GM23338 (cell line): ENCODE results near the gene ACOX2. TPM values are rescaled to one million over a fixed set of nuclear protein-coding genes. Genes with fewer than 3 reads are reported as not detected.

Experiments used
- ATAC-seq: fragments of 200-7000 bp; cut with Tn5 transposase; 3 replicates; pipeline ENCODE4 v1.9.1; 2020
- DNase-seq: peaks from one replicate; pipeline ENCODE4 v3.0.0-alpha.2; 2015; ENCODE audit warnings: low spot score
- H2AFZ ChIP-seq: fragments of 200-600 bp; sonication (generic); 2 replicates; pipeline ENCODE4 v1.8.0; 2016; ENCODE audit warnings: antibody characterized with exemption, mild to moderate bottlenecking, moderate library complexity
- H3F3A ChIP-seq: fragments of 200-600 bp; sonication (generic); replicated peaks from 2 replicates; pipeline ENCODE4 v1.8.0; 2017; ENCODE audit warnings: antibody characterized with exemption, mixed run types, low read depth
- H3K27ac ChIP-seq: fragments of 200-600 bp; sonication (generic); 2 replicates; pipeline ENCODE4 v1.6.1; 2016; ENCODE audit warnings: low read depth
- H3K27me3 ChIP-seq: fragments of 200-600 bp; sonication (generic); 2 replicates; pipeline ENCODE4 v1.8.0; 2016; ENCODE audit warnings: mild to moderate bottlenecking, mixed run types, moderate library complexity; ENCODE audit not compliant: insufficient read depth
- H3K36me3 ChIP-seq: fragments of 200-600 bp; sonication (generic); 2 replicates; pipeline ENCODE4 v1.8.0; 2016; ENCODE audit warnings: mild to moderate bottlenecking; ENCODE audit not compliant: insufficient read depth
- H3K4me1 ChIP-seq: fragments of 200-600 bp; sonication (generic); 2 replicates; pipeline ENCODE4 v1.8.0; 2016; ENCODE audit warnings: mild to moderate bottlenecking, moderate library complexity; ENCODE audit not compliant: insufficient read depth
- H3K4me2 ChIP-seq: fragments of 200-600 bp; sonication (generic); 2 replicates; pipeline ENCODE4 v1.7.1; 2017; ENCODE audit warnings: mixed run types
- H3K4me3 ChIP-seq: fragments of 200-600 bp; sonication (generic); 2 replicates; pipeline ENCODE4 v1.6.1; 2016; ENCODE audit warnings: mixed run types
- H3K79me2 ChIP-seq: fragments of 200-600 bp; sonication (generic); replicated peaks from 2 replicates; pipeline ENCODE4 v1.8.0; 2017; ENCODE audit warnings: mild to moderate bottlenecking; ENCODE audit not compliant: insufficient read depth
- H3K9me2 ChIP-seq: fragments of 200-600 bp; sonication (generic); 2 replicates; pipeline ENCODE4 v1.8.0; 2017; ENCODE audit not compliant: insufficient read depth
- H4K20me1 ChIP-seq: fragments of 200-600 bp; sonication (generic); replicated peaks from 2 replicates; pipeline ENCODE4 v1.8.0; 2017; ENCODE audit warnings: mild to moderate bottlenecking; ENCODE audit not compliant: insufficient read depth
- H3K27ac Mint-ChIP-seq: 2 replicates; pipeline ENCODE4 v1.8.0; 2020; ENCODE audit warnings: inconsistent platforms, mild to moderate bottlenecking, moderate library complexity, mixed read lengths
- H3K27me3 Mint-ChIP-seq: 3 replicates; pipeline ENCODE4 v1.8.0; 2022; ENCODE audit warnings: low read depth, mild to moderate bottlenecking, moderate library complexity, mixed read lengths, inconsistent platforms; ENCODE audit not compliant: insufficient read depth, poor library complexity
- H3K36me3 Mint-ChIP-seq: 3 replicates; pipeline ENCODE4 v1.8.0; 2021; ENCODE audit warnings: low read depth, mild to moderate bottlenecking, inconsistent platforms, moderate library complexity, mixed read lengths
- H3K4me1 Mint-ChIP-seq: 3 replicates; pipeline ENCODE4 v1.8.0; 2020; ENCODE audit warnings: mild to moderate bottlenecking, inconsistent platforms, mixed read lengths
- H3K4me3 Mint-ChIP-seq: 3 replicates; pipeline ENCODE4 v1.8.0; 2021; ENCODE audit warnings: moderate library complexity, mild to moderate bottlenecking, inconsistent platforms, mixed read lengths
- H3K9me3 Mint-ChIP-seq: 3 replicates; pipeline ENCODE4 v1.8.0; 2020; ENCODE audit warnings: moderate library complexity, mild to moderate bottlenecking, inconsistent platforms, mixed read lengths
- CREB1 ChIP-seq: fragments of 250-450 bp; sonication (Bioruptor Pico); IDR thresholded peaks from 2 replicates; pipeline ENCODE4 v1.5.0; 2020; ENCODE audit warnings: low read depth, mild to moderate bottlenecking, moderate library complexity
- CTCF ChIP-seq, 2 experiments: fragments of 200-600 bp in 1 of 2; sonication (generic) in 1 of 2; conservative IDR thresholded peaks; 2 replicates each; pipeline versions ENCODE4 v1.5.1 to v1.6.1; 2016 to 2017; ENCODE audit warnings: antibody characterized with exemption in 2 of 2, low read depth in 2 of 2, mild to moderate bottlenecking in 2 of 2, moderate library complexity in 1 of 2
- EZH2 ChIP-seq: fragments of 200-600 bp; sonication (generic); IDR thresholded peaks from one replicate; pipeline ENCODE4 v1.8.0; 2017; ENCODE audit warnings: antibody characterized with exemption, mild to moderate bottlenecking, low read depth; ENCODE audit not compliant: unreplicated experiment
- EZH2phosphoT487 ChIP-seq: fragments of 200-600 bp; sonication (generic); IDR thresholded peaks from one replicate; pipeline ENCODE4 v1.8.1; 2018; ENCODE audit warnings: antibody characterized with exemption; ENCODE audit not compliant: unreplicated experiment
- JUNB ChIP-seq: IDR thresholded peaks from one replicate; pipeline ENCODE4 v1.6.1; 2016; ENCODE audit warnings: antibody characterized with exemption; ENCODE audit not compliant: unreplicated experiment
- NANOG ChIP-seq: IDR thresholded peaks from 2 replicates; pipeline ENCODE4 v1.6.1; 2016; ENCODE audit warnings: antibody characterized with exemption, borderline replicate concordance
- POLR2AphosphoS5 ChIP-seq: IDR thresholded peaks from 2 replicates; pipeline ENCODE4 v1.6.1; 2016; ENCODE audit warnings: antibody characterized with exemption, low read depth
- STAT1 ChIP-seq: IDR thresholded peaks from one replicate; pipeline ENCODE4 v1.6.1; 2016; ENCODE audit warnings: antibody characterized with exemption; ENCODE audit not compliant: unreplicated experiment
- ZNF114 ChIP-seq: fragments of 250-450 bp; sonication (Bioruptor Pico); IDR thresholded peaks from 2 replicates; pipeline ENCODE4 v1.5.0; 2020; ENCODE audit warnings: mild to moderate bottlenecking, moderate library complexity
- ZNF331 ChIP-seq: fragments of 250-450 bp; sonication (Bioruptor Pico); IDR thresholded peaks from 2 replicates; pipeline ENCODE4 v1.5.0; 2020; ENCODE audit warnings: low read depth, mild to moderate bottlenecking, moderate library complexity
- polyA plus RNA-seq: library from polyadenylated mRNA; unstranded; fragments of >200 nt; fragmentation: Nextera tagmentation; extraction: Ambion mirVana; gene quantifications from 2 replicates; pipeline ENCODE4 v1.2.1, GENCODE V29; 2016
- total RNA-seq: library from RNA; depleted of rRNA; stranded (reverse); fragments of >200 nt; shearing (Covaris generic); gene quantifications from 2 replicates; pipeline ENCODE4 v1.2.3, GENCODE V29; 2014
- TF ChIP-seq, protein P1 (sequence below): fragments of 250-450 bp; sonication (Bioruptor Pico); IDR thresholded peaks from 2 replicates; pipeline ENCODE4 v1.5.0; 2020; ENCODE audit warnings: mild to moderate bottlenecking, moderate library complexity
- TF ChIP-seq, protein P2 (sequence below): IDR thresholded peaks from one replicate; pipeline ENCODE4 v1.6.1; 2018; ENCODE audit warnings: antibody characterized with exemption; ENCODE audit not compliant: unreplicated experiment
- TF ChIP-seq, protein P3 (sequence below): IDR thresholded peaks from 2 replicates; pipeline ENCODE4 v1.6.1; 2016; ENCODE audit warnings: antibody characterized with exemption

Gene ACOX2
- total and polyA plus RNA-seq, 2 experiments from 2014 or later, result 1.1 to 1.9 TPM

GRCh38 chr3:58575971-58576652, 39.1 kb upstream of the ACOX2 start:
- H3K36me3 ChIP-seq, result no peaks in the 10 kb centered on the region
- H3F3A ChIP-seq, result no peaks in the 10 kb centered on the region
- Mint-ChIP-seq H3K36me3 (no peaks in the 10 kb centered on the region), H3K27me3 (peaks cover 3% of the 10 kb centered on the region), H3K27ac (no peak overlapping the region), H3K9me3 (no peaks in the 10 kb centered on the region), H3K4me1 (peaks cover 32% of the 10 kb centered on the region), H3K4me3 (no peak overlapping the region)
- H3K27me3 ChIP-seq, result no peaks in the 10 kb centered on the region
- no peaks in the 10 kb centered on the region for H3K79me2 ChIP-seq
- no peak for DNase-seq
- no peaks in the 10 kb centered on the region for H4K20me1 ChIP-seq
- no peak for TF ChIP-seq CREB1 (CRISPR knock-in tag)
- no peak for TF ChIP-seq EZH2
- no peak for TF ChIP-seq JUNB
- TF ChIP-seq NANOG, result no peak
- TF ChIP-seq, protein P1, sequence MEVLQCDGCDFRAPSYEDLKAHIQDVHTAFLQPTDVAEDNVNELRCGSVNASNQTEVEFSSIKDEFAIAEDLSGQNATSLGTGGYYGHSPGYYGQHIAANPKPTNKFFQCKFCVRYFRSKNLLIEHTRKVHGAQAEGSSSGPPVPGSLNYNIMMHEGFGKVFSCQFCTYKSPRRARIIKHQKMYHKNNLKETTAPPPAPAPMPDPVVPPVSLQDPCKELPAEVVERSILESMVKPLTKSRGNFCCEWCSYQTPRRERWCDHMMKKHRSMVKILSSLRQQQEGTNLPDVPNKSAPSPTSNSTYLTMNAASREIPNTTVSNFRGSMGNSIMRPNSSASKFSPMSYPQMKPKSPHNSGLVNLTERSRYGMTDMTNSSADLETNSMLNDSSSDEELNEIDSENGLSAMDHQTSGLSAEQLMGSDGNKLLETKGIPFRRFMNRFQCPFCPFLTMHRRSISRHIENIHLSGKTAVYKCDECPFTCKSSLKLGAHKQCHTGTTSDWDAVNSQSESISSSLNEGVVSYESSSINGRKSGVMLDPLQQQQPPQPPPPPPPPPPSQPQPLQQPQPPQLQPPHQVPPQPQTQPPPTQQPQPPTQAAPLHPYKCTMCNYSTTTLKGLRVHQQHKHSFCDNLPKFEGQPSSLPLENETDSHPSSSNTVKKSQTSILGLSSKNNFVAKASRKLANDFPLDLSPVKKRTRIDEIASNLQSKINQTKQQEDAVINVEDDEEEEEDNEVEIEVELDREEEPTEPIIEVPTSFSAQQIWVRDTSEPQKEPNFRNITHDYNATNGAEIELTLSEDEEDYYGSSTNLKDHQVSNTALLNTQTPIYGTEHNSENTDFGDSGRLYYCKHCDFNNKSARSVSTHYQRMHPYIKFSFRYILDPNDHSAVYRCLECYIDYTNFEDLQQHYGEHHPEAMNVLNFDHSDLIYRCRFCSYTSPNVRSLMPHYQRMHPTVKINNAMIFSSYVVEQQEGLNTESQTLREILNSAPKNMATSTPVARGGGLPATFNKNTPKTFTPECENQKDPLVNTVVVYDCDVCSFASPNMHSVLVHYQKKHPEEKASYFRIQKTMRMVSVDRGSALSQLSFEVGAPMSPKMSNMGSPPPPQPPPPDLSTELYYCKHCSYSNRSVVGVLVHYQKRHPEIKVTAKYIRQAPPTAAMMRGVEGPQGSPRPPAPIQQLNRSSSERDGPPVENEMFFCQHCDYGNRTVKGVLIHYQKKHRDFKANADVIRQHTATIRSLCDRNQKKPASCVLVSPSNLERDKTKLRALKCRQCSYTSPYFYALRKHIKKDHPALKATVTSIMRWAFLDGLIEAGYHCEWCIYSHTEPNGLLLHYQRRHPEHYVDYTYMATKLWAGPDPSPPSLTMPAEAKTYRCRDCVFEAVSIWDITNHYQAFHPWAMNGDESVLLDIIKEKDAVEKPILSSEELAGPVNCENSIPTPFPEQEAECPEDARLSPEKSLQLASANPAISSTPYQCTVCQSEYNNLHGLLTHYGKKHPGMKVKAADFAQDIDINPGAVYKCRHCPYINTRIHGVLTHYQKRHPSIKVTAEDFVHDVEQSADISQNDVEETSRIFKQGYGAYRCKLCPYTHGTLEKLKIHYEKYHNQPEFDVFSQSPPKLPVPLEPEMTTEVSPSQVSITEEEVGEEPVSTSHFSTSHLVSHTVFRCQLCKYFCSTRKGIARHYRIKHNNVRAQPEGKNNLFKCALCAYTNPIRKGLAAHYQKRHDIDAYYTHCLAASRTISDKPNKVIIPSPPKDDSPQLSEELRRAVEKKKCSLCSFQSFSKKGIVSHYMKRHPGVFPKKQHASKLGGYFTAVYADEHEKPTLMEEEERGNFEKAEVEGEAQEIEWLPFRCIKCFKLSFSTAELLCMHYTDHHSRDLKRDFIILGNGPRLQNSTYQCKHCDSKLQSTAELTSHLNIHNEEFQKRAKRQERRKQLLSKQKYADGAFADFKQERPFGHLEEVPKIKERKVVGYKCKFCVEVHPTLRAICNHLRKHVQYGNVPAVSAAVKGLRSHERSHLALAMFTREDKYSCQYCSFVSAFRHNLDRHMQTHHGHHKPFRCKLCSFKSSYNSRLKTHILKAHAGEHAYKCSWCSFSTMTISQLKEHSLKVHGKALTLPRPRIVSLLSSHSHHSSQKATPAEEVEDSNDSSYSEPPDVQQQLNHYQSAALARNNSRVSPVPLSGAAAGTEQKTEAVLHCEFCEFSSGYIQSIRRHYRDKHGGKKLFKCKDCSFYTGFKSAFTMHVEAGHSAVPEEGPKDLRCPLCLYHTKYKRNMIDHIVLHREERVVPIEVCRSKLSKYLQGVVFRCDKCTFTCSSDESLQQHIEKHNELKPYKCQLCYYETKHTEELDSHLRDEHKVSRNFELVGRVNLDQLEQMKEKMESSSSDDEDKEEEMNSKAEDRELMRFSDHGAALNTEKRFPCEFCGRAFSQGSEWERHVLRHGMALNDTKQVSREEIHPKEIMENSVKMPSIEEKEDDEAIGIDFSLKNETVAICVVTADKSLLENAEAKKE (CRISPR knock-in tag), result no peak
- TF ChIP-seq, protein P2, sequence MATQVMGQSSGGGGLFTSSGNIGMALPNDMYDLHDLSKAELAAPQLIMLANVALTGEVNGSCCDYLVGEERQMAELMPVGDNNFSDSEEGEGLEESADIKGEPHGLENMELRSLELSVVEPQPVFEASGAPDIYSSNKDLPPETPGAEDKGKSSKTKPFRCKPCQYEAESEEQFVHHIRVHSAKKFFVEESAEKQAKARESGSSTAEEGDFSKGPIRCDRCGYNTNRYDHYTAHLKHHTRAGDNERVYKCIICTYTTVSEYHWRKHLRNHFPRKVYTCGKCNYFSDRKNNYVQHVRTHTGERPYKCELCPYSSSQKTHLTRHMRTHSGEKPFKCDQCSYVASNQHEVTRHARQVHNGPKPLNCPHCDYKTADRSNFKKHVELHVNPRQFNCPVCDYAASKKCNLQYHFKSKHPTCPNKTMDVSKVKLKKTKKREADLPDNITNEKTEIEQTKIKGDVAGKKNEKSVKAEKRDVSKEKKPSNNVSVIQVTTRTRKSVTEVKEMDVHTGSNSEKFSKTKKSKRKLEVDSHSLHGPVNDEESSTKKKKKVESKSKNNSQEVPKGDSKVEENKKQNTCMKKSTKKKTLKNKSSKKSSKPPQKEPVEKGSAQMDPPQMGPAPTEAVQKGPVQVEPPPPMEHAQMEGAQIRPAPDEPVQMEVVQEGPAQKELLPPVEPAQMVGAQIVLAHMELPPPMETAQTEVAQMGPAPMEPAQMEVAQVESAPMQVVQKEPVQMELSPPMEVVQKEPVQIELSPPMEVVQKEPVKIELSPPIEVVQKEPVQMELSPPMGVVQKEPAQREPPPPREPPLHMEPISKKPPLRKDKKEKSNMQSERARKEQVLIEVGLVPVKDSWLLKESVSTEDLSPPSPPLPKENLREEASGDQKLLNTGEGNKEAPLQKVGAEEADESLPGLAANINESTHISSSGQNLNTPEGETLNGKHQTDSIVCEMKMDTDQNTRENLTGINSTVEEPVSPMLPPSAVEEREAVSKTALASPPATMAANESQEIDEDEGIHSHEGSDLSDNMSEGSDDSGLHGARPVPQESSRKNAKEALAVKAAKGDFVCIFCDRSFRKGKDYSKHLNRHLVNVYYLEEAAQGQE, result no peak
- TF ChIP-seq STAT1, result no peak
- no peak for TF ChIP-seq ZNF331 (CRISPR knock-in tag)
- no peak for TF ChIP-seq ZNF114
- TF ChIP-seq, protein P3, sequence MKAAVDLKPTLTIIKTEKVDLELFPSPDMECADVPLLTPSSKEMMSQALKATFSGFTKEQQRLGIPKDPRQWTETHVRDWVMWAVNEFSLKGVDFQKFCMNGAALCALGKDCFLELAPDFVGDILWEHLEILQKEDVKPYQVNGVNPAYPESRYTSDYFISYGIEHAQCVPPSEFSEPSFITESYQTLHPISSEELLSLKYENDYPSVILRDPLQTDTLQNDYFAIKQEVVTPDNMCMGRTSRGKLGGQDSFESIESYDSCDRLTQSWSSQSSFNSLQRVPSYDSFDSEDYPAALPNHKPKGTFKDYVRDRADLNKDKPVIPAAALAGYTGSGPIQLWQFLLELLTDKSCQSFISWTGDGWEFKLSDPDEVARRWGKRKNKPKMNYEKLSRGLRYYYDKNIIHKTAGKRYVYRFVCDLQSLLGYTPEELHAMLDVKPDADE, result no peak
- no peak for TF ChIP-seq EZH2phosphoT487
- no peak for TF ChIP-seq POLR2AphosphoS5
- no peak for TF ChIP-seq CTCF (conservative IDR thresholded peaks at IDR 0.05; ENCODE audit: low read depth in 2 of 2)
- peaks cover 25% of the 10 kb centered on the region for H3K4me1 ChIP-seq
- no peak for ATAC-seq
- peaks cover 3% of the 10 kb centered on the region; the same call in 1 of the 2 replicates for H3K9me2 ChIP-seq
- H3K4me2 ChIP-seq, result no peak overlapping the region
- H3K4me3 ChIP-seq, result no peak overlapping the region
- no peak overlapping the region for H2AFZ ChIP-seq
- H3K27ac ChIP-seq, result no peak overlapping the region
